GM19328 (cell line): ENCODE measurements around the gene CERS1.

Experiments
- ATAC-seq: cut with Tn5 transposase; IDR thresholded peaks from one replicate; pipeline ENCODE4 v1.9.1; 2021; ENCODE audit warnings: mild to moderate bottlenecking, moderate library complexity; ENCODE audit not compliant: unreplicated experiment

The CERS1 gene

GRCh38 chr19:18841400-18841799, 54.6 kb downstream of the CERS1 start:
- ATAC-seq: no peak

DNA sequence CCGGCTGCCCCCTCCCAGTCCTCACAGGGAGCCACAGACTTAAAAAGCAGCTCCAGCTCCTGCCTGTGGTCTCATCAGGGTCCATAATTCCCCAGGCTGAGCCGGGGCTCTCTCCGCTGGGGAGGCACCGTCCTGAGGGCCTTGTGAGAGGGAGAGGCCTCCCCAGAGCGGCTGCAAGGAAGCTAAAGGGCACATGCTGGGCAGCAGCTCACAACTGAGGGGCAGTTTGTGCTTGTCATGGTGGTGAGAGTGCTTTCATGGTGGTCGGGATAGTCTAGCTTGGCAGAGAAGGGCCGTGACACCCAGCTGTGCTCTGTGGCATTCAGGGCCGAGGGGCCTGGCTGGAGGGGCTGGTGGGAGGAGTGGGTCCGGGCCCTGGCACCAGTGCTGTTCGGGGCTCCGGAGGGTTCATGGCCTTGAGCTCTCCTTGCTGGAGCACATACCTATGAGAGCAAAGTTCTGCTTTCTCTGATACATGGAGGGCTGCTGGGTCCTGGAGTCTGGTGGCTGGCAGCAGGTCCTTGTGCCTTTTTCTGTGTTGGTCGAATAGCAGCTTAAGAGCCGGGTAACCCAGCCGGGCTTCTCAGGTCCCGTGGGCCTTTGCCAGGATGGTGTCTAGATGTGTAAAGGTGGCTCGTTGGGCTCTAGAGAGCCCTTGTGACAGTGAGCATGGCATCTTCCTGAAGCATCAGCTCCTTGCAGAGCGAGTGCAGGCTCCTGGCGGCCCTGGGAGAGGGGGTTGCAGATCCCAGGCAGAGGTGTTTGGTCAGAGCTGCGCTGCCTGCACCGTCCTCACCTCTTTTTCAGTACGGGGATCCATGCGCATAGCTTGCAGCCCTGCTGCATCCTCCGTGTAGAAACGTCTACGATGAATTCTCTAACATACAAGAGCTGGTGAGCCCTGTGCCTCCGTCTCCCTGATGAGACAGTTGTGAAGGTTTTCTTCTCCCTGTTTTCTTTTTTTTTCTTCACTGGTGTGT, 55.4 kb downstream of the CERS1 start:
- no peak for ATAC-seq

DNA sequence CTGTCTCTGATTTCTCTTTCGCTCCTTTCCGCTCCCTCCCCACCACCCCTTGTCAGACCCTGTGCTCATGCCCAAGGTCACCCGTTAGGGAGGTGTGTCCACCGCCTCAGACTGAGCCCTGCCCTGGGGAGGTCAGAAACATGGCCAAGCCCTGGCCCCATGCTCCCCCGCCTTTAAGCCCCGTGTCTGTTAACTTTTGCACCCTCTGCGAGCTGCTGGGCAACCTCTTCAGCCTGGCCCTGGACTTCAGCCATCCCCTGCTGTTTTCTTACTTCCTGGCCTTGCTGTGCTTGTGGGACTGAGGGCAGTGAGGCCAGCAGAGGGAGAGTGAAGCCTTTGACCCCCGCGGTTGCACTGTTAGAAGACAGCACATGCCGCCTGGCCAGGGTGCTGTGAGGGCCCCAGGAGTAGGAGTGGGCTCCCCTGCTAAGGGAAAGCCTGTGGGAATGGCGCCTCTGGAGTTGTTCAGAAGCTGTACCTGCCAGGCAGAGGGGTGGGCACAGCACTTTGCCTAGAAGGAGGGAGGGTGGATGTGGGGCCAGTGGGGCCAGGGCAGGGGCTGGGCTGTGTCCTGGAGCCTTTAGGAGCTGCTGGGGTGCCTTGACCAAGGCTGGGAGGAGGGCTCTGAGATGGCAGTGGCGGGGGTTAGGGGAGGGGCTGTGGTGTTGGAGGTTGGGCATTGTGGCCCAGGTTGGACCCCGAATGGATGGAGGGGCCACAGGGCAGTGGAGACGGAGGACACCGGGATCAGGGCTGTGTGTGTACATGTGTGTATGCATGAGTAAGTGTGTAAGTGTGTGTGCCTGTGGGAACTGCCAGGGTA, 56.3 kb downstream of the CERS1 start:
- ATAC-seq: no peak

- ATAC-seq: no peak
Measured at GRCh38 chr19:18834644-18834984, 61.3 kb downstream of the CERS1 start.

DNA sequence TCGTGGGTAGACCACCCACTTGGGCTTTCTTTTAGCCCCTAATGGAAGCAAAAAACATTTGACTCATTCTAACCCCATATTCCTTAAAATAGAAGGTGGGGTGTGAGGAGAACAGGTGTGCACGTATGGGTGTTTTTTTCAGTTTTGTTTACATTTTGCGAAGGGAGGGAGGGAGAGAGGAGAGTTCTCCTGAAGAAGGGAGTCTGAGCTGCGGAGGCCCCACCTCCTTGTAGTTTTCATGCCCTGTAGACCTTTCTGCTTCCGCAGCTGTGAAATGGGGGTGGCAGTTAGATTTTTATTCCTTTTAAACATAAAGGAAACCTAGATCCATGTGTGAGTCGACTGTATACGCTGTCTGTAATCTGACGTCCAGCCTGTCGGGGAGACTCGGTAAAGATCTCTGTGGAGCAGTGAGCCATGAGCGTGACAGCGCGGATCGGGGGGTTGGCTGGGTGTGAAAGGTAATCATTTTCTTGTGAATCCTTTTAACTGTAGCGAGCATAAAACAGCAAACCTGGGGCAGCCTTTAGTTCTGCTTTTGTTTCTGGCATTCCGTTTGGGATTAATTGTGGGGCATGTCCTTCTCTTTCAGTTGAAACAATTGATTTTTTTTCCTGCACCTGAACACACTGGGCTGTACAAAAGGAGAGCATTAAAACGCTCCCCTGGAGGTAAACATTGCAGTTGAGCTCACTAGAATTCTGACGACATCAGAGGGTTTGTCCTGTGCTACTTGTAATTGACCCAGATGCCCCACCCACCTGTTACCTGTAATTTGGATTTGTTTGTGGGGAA, 61.9 kb downstream of the CERS1 start:
- ATAC-seq: no peak

DNA sequence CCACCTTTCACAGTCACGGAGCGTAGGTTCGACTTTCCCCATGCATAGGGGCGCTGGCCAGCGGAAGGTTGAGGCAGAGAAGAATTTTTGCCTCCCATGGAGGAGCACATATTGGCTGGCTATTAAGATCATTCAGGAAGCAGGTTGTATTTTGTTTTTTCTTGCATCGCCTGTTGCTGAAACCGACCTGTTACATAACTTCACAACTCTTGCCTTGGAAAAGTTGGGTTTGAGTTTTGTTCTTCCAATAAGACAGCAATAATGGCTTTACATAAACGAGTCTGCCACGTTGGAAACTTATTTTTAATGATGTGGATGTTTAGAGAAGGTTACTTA, 62.8 kb downstream of the CERS1 start:
- ATAC-seq: no peak

DNA sequence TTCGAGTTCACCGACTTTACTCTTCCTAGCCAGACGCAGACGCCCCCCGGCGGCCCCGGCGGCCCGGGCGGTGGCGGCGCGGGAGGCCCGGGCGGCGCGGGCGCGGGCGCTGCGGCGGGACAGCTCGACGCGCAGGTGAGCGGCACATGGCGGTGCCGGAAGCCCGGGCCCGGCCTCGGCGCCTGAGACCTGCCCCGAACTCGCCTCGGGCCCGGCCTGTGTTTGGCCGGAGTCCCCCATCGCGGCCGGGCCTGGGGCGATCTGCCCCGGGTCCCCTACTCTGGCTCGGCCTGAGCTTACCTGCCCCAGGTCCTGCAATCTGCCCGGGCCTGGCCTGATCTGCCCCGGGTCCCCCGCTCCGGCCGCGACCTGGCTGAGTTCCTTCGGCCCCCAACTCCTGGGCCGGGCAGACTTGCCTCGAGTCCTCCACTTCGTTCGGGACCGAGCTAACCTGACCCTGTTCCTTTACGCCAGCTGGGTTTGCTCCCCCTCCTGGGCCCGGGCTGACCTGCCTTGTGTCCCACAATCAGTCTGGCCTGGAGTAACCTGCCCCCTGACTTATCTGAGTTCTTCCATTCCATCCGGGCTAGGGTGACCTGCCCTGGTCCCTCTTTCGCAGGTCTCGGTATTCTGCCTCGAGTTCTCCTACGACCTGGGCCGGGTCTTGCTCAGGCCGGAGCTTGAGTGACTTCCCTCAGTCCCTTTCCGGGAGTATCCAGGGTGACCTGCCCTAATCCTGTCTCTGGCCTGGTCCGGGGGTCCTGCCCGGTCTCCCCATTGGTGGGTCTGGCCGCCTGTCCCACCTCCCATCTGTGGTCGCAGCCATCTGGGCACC, 63.4 kb downstream of the CERS1 start:
- ATAC-seq: peak; percentile 18

DNA sequence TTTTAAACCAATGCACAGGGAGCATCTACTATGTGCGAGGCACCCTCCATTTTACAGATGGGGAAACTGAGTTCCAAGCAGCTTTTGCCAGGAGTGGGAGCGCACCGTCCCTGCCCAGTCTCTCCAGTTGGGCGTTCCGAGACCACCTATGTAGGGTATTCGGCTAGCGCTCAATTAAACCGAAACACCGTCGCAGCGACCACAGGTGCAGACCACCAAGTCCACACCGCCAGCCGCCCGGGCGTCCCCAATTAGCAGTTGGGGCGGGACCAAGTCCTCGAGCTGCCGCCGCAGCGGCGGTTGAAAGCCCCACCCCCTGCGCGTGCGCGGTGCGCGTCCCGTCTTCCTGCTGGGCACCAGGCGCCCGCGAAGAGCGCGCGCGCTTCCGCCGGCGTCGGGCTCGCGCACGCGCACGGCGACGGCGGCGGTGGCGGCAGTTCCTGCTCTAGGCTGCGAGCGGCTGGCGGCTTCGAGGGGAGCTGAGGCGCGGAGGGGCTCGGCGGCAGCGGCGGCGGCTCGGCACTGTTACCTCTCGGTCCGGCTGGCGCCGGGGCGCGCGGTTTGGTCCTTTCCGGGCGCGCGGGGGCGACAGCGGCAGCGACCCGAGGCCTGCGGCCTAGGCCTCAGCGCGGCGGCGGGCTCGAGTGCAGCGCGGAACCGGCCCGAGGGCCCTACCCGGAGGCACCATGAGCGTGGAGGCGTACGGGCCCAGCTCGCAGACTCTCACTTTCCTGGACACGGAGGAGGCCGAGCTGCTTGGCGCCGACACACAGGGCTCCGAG, 64.2 kb downstream of the CERS1 start, which contains the start of gene UPF1:
Gene UPF1, plus strand, starts transcription at position 436 of the 782 bp plus-strand sequence. Its CDS starts 251 bp downstream, at position 687.
- ATAC-seq: peak; percentile 77

- no peak for ATAC-seq
Measured at GRCh38 chr19:18830488-18830887, 65.5 kb downstream of the CERS1 start.

DNA sequence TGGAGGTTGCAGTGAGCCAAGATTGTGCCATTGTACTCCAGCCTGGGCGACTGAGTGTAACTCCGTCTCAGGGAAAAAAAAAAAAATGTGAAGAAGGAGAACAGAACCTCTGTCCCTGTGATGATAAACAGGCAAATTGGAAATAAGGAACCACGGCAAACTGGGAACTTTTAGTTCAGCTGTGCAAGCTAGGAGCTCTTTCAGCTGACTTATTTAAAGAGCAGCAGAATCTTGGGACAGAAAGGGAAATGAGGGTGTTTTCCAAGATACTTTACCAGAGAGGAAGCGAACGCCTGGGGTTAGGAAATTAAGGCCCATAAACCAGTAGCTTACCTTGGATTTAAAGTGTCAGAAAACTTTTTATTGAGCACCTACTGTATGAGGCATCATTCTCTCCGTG, 67.2 kb downstream of the CERS1 start:
- ATAC-seq: no peak
